Measurements from ENCODE around the gene LCP1.

LCP1 gene

GRCh38 chr13:46210362-46211083, 28.5 kb upstream of the LCP1 start:
- in situ Hi-C loops (cut with MboI; ENCODE audit: low sequenced_read_pairs, unreplicated experiment): no loop called here
- no peak for TF ChIP-seq CTCF (IDR thresholded peaks at IDR 0.05; ENCODE audit: borderline replicate concordance, control extremely low read depth, extremely low read depth, insufficient read depth, missing control alignments)
- DNase-seq (ENCODE audit: low spot score): no peak

- in situ Hi-C loops (cut with MboI; ENCODE audit: low sequenced_read_pairs, unreplicated experiment): no loop called here
- DNase-seq (ENCODE audit: low spot score): no peak
- TF ChIP-seq CTCF (IDR thresholded peaks at IDR 0.05; ENCODE audit: borderline replicate concordance, control extremely low read depth, extremely low read depth, insufficient read depth, missing control alignments): no peak
These were observed 25.9 kb upstream of the LCP1 start for GRCh38 chr13:46207828-46208227.

GRCh38 chr13:46206143-46206542, 24.2 kb upstream of the LCP1 start:
- TF ChIP-seq CTCF (IDR thresholded peaks at IDR 0.05; ENCODE audit: borderline replicate concordance, control extremely low read depth, extremely low read depth, insufficient read depth, missing control alignments): no peak
- DNase-seq (ENCODE audit: low spot score): no peak
- in situ Hi-C loops (cut with MboI; ENCODE audit: low sequenced_read_pairs, unreplicated experiment): no loop called here

- in situ Hi-C loops (cut with MboI; ENCODE audit: low sequenced_read_pairs, unreplicated experiment): no loop called here
- DNase-seq (ENCODE audit: low spot score): no peak
- TF ChIP-seq CTCF (IDR thresholded peaks at IDR 0.05; ENCODE audit: borderline replicate concordance, control extremely low read depth, extremely low read depth, insufficient read depth, missing control alignments): no peak
These were observed 21.0 kb upstream of the LCP1 start for GRCh38 chr13:46202966-46203365.

- in situ Hi-C loops (cut with MboI; ENCODE audit: low sequenced_read_pairs, unreplicated experiment): no loop called here
- DNase-seq (ENCODE audit: low spot score): no peak
These were observed 20.3 kb upstream of the LCP1 start for GRCh38 chr13:46202188-46202795.

GRCh38 chr13:46198696-46199193, 16.8 kb upstream of the LCP1 start:
- in situ Hi-C loops (cut with MboI; ENCODE audit: low sequenced_read_pairs, unreplicated experiment): no loop called here
- DNase-seq (ENCODE audit: low spot score): no peak
- TF ChIP-seq CTCF (IDR thresholded peaks at IDR 0.05; ENCODE audit: borderline replicate concordance, control extremely low read depth, extremely low read depth, insufficient read depth, missing control alignments): no peak

More at GRCh38 chr13:46202188-46202795, 20.3 kb upstream of the LCP1 start:
- TF ChIP-seq CTCF (IDR thresholded peaks at IDR 0.05; ENCODE audit: borderline replicate concordance, control extremely low read depth, extremely low read depth, insufficient read depth, missing control alignments): no peak

Data from GM13976 (cell line).